Activated gamma-delta T cell (primary cell): ENCODE results near the gene ING1.
"Not testable (repeated sequence)": the region's sequence is repeated elsewhere in the genome, so short reads cannot be mapped to it uniquely, and the experiment has no call there.

Experiments used
- DNase-seq: peaks from one replicate; lab custom pipeline; 2025; lab: John Stamatoyannopoulos, UW
- total RNA-seq, 2 donors: gene quantifications; one replicate each; lab custom pipeline; 2026; lab: John Stamatoyannopoulos, UW

The ING1 gene
- total RNA-seq = 24.0 to 31.6 reads per million in 2 donors

GRCh38 chr13:110713642-110713952, at the start of gene ING1:
Gene ING1 (plus strand): TSS chr13:110713700. CDS start chr13:110714150, 450 bp downstream.
- no peak for DNase-seq

GRCh38 chr13:110664041-110664440, 49.5 kb upstream of the ING1 start:
- no peak for DNase-seq

GRCh38 chr13:110664673-110665072, 48.8 kb upstream of the ING1 start:
- DNase-seq = no peak

DNA sequence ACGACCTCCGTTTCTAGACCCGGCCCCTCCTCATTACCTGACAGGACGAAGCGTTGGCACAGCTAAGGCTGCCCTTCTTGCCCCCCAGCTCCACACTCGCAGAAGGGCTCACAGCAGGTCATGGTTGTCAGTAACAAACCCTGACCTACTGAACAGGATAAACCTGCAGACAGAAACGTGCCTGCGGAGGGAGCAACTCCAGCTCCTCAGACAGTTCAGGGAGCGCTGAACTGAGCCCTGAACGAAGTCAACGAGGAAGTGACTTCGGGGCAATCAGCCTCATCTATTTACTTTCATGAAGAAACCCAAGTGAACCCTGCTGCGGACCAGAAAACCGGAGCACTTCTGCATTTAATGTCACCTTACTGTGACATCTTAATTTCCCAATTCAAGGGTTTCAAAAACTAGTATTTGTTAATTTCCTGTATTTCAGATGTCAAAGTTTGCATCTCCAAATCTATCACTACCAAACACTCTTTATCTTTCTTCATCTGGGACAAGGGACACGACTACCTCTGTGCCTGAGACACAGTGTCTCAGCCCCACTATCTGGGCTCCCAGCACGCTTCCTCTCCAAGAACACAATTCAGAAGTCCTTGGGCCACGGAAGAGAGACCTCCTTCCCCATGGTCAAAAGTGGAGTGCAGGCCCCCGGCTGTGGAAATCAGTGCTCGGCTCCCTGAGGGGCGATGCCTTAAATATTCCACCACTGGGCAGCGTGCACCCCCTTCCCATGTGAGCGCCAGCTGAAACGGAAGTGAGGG, 47.8 kb upstream of the ING1 start:
- no peak for DNase-seq

DNA sequence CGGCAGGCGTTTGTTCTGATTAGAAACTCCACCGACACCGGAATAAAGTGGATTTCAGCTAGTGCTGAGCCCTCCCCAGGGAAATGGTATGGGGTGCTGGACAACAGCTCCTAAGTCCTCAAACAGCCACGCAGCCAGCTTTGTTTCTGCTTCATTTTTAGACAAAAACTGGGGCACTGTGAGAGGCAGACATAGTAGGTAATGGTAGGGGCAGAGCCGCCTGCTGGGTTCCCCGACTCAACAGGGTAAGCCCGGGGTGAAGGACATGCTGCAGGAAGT, 47.3 kb upstream of the ING1 start:
- DNase-seq = no peak

DNA sequence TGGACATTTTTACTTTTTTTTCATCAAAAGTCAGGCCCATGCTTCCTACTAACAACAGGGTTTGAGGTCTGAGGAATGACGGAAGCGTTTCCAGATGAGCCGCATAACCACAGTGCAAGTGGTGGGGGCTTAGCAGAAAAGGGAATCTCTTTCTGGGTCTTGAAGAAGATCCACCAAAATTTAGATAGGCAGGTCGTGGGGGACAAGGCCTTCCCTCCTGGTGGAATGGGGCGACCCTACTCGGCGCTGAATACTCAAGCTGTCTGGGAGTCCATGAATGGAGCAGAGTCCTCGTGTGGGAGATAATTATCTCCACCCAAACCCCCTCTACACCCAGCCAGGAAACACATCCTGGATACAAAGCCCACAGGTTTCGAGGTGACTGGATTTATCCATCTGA, 44.5 kb upstream of the ING1 start:
- DNase-seq = no peak

DNA sequence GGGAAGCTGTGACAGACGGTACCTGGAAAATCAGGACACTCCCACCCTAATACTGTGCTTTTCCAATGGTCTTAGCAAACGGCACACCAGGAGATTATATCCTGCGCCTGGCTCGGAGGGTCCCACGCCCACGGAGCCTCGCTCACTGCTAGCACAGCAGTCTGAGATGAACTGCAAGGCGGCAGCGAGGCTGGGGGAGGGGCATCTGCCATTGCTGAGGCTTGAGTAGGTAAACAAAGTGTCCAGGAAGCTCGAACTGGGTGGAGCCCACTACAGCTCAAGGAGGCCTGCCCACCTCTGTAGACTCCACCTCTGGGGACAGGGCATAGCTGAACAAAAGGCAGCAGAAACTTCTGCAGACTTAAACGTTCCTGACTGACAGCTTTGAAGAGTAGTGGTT, 43.7 kb upstream of the ING1 start:
- not testable (repeated sequence) for DNase-seq

DNA sequence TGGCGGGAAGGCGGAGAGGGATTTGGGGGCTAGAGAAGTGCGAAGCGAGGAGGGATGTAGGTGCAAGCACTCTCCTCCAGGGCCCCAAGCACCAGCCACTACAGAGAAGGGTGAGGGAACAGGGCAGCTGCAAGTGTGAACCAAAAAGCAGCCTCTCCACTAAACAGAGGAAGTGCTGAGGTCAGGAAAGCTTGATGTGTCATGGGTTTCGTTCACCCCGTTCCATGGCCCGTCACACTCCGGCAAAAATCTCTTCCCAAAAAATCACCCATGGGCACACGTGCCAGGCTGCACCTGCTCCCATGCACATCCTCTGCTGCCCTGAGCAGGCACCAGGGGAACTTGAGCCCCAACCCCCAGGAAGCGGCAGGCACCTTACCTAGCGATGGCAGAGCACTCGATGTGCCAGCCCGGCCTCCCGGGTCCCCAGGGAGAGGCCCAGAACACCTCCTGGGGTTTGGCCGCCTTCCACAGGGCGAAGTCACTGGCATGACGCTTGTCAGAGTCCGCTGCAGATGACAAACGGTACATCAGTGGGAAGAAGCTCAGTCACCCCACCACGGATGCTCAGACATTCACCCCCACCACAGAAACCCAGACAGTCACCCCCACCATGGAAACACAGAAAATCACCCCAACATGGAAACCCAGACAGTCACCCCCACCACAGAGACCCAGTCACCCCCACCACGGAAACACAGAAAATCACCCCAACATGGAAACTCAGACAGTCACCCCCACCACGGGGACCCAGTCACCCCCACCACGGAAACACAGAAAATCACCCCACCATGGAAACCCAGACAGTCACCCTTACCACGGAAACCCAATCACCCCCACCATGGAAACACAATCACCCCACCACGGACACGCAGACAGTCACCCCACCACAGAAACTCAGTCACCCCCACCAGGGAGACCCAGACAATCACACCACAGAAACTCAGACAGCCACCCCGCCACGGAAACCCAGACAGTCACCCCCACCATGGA, 36.6 kb upstream of the ING1 start:
- no peak for DNase-seq

DNA sequence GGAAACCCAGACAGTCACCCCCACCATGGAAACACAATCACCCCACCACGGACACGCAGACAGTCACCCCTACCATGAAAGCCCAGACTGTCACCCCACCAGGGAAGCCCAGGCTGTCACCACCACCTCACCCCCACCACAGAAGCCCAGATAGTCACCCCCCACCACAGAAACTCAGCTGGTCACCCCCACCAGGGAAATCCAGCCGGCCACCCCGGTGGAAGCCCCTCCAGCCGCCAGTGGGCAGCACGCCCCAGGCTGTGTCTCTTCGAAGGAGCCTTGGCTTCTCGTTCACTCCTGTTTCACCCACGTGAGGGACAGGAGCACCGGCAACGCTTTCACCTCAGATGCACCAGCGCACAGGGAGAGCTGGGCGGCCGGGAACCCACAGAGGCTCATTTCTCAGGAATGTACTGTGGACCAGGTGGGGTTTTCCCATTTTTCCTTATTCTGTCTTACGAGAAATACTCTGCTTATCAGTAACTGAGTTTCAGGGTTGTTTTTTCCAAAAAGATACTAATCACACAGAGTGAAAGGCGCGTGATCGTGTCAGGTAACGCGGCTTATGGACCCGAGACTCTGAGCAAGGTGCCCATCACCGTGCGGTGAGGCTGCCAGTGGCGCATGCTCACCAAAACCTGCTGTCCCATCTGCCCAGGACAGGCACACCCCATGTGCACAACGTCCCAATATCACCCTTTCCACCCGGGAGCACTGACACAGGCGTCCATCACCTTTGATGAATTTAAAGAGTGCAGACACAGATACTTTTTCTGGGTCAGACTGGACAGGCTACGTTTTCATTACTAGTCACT, 35.6 kb upstream of the ING1 start:
- DNase-seq = no peak

DNA sequence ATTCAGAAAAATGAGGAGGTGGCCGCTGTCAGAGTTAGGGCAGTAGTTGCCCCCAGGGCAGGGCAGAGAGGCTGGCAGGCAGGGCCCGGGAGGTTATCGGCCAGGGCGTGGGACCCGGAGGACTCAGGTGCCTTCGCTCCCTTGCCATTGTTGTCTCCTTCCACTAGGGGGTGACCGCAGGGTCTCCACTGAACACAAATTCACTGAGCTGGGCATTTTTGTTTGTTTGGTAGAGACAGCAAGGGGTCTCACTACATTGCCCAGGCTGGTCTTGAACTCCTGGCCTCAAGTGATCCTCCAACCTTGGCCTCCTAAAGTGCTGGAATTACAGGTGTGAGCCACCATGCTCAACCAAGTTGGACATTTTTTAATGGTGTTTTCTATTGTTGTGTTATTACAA, 32.6 kb upstream of the ING1 start:
- no peak for DNase-seq

GRCh38 chr13:110681868-110682550, 31.5 kb upstream of the ING1 start:
- DNase-seq = no peak

- no peak for DNase-seq
Measured at GRCh38 chr13:110682746-110683145, 30.8 kb upstream of the ING1 start.

GRCh38 chr13:110683203-110683883, 30.2 kb upstream of the ING1 start:
- DNase-seq = no peak

DNA sequence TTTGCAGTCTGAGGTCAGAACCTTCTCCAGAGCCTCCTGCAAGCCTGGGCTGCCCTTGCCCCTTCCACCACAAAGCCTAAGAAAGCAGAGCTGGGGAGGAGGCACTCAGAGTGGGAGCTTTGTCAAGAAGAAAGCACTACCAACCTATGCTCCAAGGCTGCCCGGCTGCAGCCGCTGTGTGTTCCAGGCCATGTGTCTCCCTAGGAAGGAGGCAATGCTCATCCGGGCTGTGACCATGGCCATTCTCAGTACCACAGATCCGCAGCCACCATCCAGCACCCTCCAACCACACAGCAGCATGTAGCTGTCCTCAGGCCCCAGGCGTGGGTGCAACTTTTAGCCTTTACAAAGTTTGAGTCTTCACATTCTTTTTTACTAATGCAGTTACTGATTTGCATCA, 29.6 kb upstream of the ING1 start:
- DNase-seq = no peak

- no peak for DNase-seq
Measured at GRCh38 chr13:110684388-110685056, 29.0 kb upstream of the ING1 start.

DNA sequence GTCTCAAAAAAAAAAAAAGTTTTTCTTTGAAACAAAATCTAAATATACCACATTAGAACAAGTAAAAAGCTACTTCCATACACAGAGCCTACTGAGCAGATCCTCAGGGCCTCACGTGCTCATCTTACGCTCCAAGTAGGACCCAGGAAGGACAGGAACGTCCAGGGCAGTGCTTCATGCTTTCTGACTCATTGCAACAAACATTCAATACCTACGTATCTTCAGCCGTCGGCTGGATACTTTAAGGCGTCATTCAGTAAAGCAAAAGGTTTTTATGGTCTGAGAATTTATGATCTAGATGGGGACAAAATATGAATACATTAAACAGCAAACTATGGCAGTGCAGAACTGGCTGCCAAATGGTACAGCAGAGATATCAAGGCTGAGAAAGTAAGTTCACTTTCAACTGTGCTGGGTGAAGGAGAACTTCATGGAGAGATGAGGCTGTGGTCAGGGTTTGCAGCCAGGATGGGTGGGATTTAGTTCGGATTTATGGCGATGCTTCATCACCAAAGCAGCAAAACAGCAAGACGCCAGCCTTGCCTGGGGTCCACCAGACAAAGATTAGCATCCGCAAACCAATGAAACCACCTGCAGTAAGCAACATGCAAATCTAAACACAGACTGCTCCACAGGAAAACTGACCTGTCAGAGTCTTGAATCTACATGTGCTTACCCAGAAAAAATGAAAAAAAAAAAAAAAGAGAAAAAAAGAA, 28.0 kb upstream of the ING1 start:
- DNase-seq = no peak

- DNase-seq = no peak
Measured at GRCh38 chr13:110687736-110688135, 25.8 kb upstream of the ING1 start.

DNA sequence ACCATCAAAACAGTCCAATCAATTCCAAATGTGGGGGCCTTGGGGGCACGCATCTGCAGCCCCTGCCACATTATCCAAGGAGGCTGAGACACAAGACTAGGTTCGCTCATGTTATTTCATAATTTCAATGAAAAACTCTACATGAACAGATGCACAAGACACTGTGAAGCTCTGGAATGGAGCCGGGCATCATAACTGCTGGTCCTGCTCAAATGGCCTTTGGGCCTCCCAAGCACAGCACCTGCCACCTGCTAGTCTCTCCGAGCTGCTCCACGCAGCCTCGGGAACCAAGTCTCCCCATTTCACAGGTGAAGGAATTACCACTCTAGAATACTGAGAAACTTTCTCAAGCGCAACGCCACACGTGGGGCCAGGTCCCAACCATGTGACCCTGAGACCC, 24.5 kb upstream of the ING1 start:
- no peak for DNase-seq

DNA sequence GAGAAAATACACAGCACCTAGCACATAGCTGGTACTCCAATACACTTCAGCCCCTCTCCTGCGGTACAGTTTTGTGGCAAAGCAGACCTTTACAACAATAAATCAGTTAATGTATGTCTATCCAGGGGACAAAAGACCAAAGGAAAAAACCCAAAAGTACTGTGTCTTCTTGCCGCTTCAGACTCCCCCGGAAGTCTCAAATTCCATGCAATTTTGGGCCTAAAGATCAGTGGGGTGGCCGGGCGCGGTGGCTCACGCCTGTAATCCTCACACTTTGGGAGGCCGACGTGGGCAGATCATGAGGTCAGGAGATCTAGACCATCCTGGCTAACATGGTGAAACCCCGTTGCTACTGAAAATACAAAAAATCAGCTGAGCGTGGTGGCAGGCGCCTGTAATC, 23.8 kb upstream of the ING1 start:
- no peak for DNase-seq

GRCh38 chr13:110690516-110690915, 23.0 kb upstream of the ING1 start:
- DNase-seq = no peak
